Ascending aorta (tissue), 2 donors: ENCODE measurements around the gene WDR43. TPM values are rescaled to one million over a fixed set of nuclear protein-coding genes. Genes with fewer than 3 reads are reported as not detected.
"Not testable (repeated sequence)": the region's sequence is repeated elsewhere in the genome, so short reads cannot be mapped to it uniquely, and the experiment has no call there.

Experiments
- DNase-seq, 2 donors: peaks; one replicate each; pipeline ENCODE4 v3.0.0-alpha.2; 2019; ENCODE audit warnings: low spot score in 2 of 2
- H3K27ac ChIP-seq, 2 donors: fragments of 200-600 bp; sonication (generic); one replicate each; pipeline ENCODE4 v1.5.1; 2016 to 2017; ENCODE audit warnings: mild to moderate bottlenecking in 1 of 2
- H3K27me3 ChIP-seq: fragments of 200-600 bp; sonication (generic); one replicate; pipeline ENCODE4 v1.5.1; 2017
- H3K36me3 ChIP-seq, 2 donors: fragments of 200-600 bp; sonication (generic); one replicate each; pipeline ENCODE4 v1.5.1; 2016
- H3K4me1 ChIP-seq, 2 donors: fragments of 200-600 bp; sonication (generic); one replicate each; pipeline ENCODE4 v1.5.1; 2016 to 2017; ENCODE audit warnings: mild to moderate bottlenecking in 1 of 2
- H3K4me3 ChIP-seq, 2 donors: fragments of 200-600 bp; sonication (generic); one replicate each; pipeline ENCODE4 v1.5.1; 2016 to 2017; ENCODE audit warnings: mild to moderate bottlenecking in 1 of 2
- H3K9me3 ChIP-seq, 2 donors: fragments of 200-600 bp; sonication (generic); one replicate each; pipeline ENCODE4 v1.5.1; 2016
- intact Hi-C: fragments of 100-400 bp; cut with DNase I; formaldehyde crosslinking; loops from one replicate; pipeline ENCODE4 v1.15.1; 2023
- total RNA-seq: library from RNA; depleted of rRNA; stranded (reverse); fragments of >200 nt; gene quantifications from one replicate; pipeline ENCODE4 v1.1.0, GENCODE V29; 2016
- TF ChIP-seq, protein P1 (sequence below), 3 experiments: fragments of 200-600 bp in 2 of 3; fragments of 450-650 bp in 1 of 3; sonication (generic) in 2 of 3; IDR thresholded peaks; one replicate each; pipeline ENCODE4 v1.5.1; 2016 to 2019; ENCODE audit warnings: antibody characterized with exemption in 3 of 3, mild to moderate bottlenecking in 1 of 3, moderate library complexity in 1 of 3

Gene WDR43
- total RNA-seq, 1 donor from 2014 or later, result 21.5 TPM

DNA sequence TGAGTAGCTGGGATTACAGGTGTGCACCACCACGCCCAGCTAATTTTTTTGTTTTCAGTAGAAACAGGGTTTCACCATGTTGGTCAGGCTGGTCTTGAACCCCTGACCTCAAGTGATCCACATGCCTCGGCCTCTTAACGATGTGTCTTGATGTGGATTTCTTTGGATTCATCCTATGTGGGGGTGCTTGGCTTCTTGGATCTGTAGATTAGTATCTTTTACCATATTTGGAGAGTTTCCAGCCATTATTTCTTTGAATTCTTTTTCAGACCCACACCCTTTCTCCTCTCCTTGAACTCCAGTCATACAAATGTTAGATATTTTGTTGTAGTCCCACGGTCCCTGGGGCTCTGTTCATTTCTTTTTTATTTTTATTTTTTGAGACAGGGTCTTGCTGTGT, 79.8 kb downstream of the WDR43 start:
- Histone ChIP-seq H3K4me3 (no peak overlapping the region), H3K36me3 (no peaks in the 10 kb centered on the region), H3K27me3 (no peaks in the 10 kb centered on the region), H3K27ac (no peak overlapping the region), H3K9me3 (no peaks in the 10 kb centered on the region), H3K4me1 (no peaks in the 10 kb centered on the region)
- TF ChIP-seq, protein P1, sequence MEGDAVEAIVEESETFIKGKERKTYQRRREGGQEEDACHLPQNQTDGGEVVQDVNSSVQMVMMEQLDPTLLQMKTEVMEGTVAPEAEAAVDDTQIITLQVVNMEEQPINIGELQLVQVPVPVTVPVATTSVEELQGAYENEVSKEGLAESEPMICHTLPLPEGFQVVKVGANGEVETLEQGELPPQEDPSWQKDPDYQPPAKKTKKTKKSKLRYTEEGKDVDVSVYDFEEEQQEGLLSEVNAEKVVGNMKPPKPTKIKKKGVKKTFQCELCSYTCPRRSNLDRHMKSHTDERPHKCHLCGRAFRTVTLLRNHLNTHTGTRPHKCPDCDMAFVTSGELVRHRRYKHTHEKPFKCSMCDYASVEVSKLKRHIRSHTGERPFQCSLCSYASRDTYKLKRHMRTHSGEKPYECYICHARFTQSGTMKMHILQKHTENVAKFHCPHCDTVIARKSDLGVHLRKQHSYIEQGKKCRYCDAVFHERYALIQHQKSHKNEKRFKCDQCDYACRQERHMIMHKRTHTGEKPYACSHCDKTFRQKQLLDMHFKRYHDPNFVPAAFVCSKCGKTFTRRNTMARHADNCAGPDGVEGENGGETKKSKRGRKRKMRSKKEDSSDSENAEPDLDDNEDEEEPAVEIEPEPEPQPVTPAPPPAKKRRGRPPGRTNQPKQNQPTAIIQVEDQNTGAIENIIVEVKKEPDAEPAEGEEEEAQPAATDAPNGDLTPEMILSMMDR (IDR thresholded peaks at IDR 0.05), result no peak
- intact Hi-C loops, result no loop called here
- no peak for DNase-seq

DNA sequence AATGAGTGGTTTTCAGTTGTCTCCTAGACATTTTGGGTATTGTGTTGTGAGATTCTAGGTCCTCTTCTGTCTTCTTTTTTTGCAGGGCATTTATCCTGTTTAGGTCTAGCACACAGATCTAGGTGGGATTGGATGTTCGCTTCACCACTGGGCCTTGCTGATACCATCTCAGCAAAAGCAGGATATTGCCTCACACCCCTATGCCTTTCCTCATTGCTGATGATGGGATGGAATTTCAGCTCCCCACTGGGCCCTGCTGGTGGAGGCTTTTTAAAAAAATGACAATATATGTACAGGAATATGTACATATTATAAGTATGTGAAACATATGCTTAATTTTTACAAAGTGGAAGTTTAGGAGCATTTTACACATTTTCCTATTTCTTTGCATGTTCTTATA, 81.2 kb downstream of the WDR43 start:
- no peak overlapping the region for H3K27ac ChIP-seq
- no peak for DNase-seq
- no peaks in the 10 kb centered on the region for H3K36me3 ChIP-seq
- intact Hi-C loops, result no loop called here
- H3K9me3 ChIP-seq, result no peaks in the 10 kb centered on the region
- TF ChIP-seq, protein P1 (IDR thresholded peaks at IDR 0.05), result no peak
- H3K4me1 ChIP-seq, result no peaks in the 10 kb centered on the region
- no peak overlapping the region for H3K4me3 ChIP-seq
- no peaks in the 10 kb centered on the region for H3K27me3 ChIP-seq

DNA sequence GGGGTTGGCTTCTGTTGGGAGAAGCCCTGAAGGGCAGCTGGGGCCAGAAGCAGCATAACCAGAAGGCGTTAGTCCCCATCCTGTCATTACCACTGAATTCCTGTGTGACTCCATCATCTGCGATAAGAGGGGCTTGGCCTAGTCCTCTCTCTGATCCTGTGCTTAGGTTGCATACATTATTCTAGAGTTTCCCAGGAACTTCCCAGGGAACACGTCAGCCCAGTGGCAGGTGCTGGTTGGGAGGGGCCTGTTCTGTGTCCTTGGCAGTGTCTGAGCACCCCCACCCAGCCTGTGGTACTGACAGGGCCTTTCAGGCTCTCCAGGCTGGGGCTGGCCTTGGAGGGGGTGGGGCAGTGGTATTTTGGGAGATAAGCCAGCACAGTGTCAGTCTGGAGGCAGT, 82.1 kb downstream of the WDR43 start:
- Histone ChIP-seq H3K9me3 (no peaks in the 10 kb centered on the region), H3K27me3 (no peaks in the 10 kb centered on the region), H3K4me3 (no peak overlapping the region), H3K4me1 (no peaks in the 10 kb centered on the region), H3K36me3 (no peaks in the 10 kb centered on the region), H3K27ac (no peak overlapping the region)
- intact Hi-C loops, result no loop called here
- DNase-seq, result no peak
- TF ChIP-seq, protein P1 (IDR thresholded peaks at IDR 0.05), result no peak

DNA sequence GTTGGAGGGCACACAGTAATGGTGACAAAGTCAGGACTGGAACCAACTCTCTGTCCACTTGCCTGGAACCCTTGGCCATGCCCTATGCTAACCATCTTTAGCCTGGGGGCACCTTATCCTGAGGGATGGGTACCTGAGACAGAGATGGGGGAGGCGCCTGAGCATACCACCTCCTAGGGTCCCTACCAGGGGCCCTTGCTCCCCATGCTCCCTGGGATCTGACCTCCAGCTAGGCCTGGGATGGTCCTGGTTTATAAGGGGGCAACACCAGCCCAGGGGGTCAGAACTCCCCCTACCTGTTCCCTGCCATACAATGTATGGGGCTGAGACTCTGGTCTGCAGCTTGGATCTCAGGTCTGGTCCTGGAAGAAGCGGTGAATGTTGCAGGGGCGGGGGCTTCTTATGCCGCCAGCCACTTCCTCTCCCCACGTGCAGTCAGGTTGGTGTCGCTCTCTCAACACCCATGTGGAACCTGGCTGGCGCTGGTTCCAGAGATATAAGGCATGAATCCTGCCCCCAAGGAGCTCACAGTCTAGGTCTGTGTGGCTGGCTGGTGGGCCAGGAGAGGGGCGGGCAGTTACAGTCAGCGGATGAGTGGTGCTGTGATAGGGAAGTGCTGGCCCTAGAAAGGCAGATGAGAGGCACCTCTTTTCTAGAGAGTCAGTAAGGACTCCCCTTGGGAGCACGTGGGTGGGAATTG, 82.9 kb downstream of the WDR43 start:
- no peak overlapping the region for H3K4me3 ChIP-seq
- no peaks in the 10 kb centered on the region for H3K27me3 ChIP-seq
- H3K4me1 ChIP-seq, result no peaks in the 10 kb centered on the region
- H3K27ac ChIP-seq, result no peak overlapping the region
- no peaks in the 10 kb centered on the region for H3K9me3 ChIP-seq
- intact Hi-C loops, result no loop called here
- H3K36me3 ChIP-seq, result no peaks in the 10 kb centered on the region
- no peak for DNase-seq
- TF ChIP-seq, protein P1 (IDR thresholded peaks at IDR 0.05), result no peak

DNA sequence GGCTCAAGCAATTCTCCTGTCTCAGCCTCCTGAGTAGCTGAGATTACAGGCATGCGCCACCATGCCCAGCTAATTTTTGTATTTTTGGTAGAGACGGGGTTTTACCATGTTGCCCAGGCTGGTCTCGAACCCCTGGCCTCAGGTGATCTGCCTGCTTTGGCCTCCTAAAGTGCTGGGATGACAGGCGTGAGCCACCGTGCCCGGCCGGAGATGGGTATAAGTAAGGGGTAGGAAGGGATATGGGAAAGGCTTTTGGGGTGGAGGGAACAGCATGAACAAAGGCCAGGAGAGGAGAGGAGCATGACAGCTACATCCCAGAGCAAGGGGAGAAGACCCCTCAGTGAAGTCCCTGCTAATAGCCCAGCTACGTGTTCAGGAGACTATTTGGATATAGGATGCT, 83.5 kb downstream of the WDR43 start:
- H3K36me3 ChIP-seq, H3K4me1 ChIP-seq, H3K9me3 ChIP-seq, H3K27ac ChIP-seq, DNase-seq, intact Hi-C loops, H3K4me3 ChIP-seq, H3K27me3 ChIP-seq: not testable (repeated sequence)

DNA sequence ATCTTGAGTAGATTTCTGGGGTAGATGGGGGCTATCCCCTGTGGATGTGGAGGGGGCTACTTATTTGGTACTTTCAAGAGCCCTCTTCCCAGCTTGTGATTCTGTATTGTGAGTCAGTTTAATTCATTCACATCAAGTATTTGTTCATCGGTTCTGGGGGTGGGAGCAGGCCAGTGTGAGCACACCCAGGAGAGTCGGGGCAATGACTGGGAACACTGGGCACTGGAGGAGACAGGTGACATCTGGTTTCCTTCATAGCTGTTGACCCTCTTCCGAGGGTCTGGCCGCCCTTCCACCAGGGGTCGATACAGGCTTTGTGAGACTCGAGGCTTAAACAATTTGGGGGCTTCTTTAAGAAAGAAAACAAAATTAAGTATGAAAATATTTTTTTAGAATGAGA, 84.1 kb downstream of the WDR43 start:
- no peak overlapping the region for H3K27ac ChIP-seq
- intact Hi-C loops, result no loop called here
- H3K36me3 ChIP-seq, result no peaks in the 10 kb centered on the region
- H3K4me1 ChIP-seq, result no peaks in the 10 kb centered on the region
- TF ChIP-seq, protein P1 (IDR thresholded peaks at IDR 0.05), result no peak
- no peaks in the 10 kb centered on the region for H3K9me3 ChIP-seq
- H3K27me3 ChIP-seq, result no peaks in the 10 kb centered on the region
- H3K4me3 ChIP-seq, result no peak overlapping the region
- DNase-seq, result no peak
